Measurements from ENCODE around the gene ANXA7. TPM values are rescaled to one million over a fixed set of nuclear protein-coding genes. Genes with fewer than 3 reads are reported as not detected.
"Not testable (repeated sequence)": the region's sequence is repeated elsewhere in the genome, so short reads cannot be mapped to it uniquely, and the experiment has no call there.

The ANXA7 gene
- total and polyA plus RNA-seq, 10 of the 15 experiments (the other 5 are each of a cell fraction or from before 2014, with no cell fraction given): 70.6 to 184 (median 113) TPM

GRCh38 chr10:73332379-73332778, 81.5 kb downstream of the ANXA7 start (continued):
- no peak for TF ChIP-seq NR2C2 (IDR thresholded peaks at IDR 0.05; ENCODE audit: borderline replicate concordance, control insufficient read depth, insufficient read length, low read depth)

GRCh38 chr10:73328523-73328922, 85.3 kb downstream of the ANXA7 start:
- DNase-seq (ENCODE audit: low read depth, low spot score); H4K20me1 ChIP-seq (ENCODE audit: control insufficient read depth, insufficient read depth); H3K27me3 ChIP-seq (replicated peaks in 1 of 2; ENCODE audit: control insufficient read depth in 2 of 2, insufficient read depth in 2 of 2, low read length in 1 of 2); POLR2A ChIA-PET; H3K4me3 ChIP-seq; intact Hi-C loops (cut with micrococcal nuclease; ENCODE audit: unreplicated experiment); RAD21 ChIA-PET (ENCODE audit: unreplicated experiment); H3K9ac ChIP-seq (ENCODE audit: control insufficient read depth, insufficient read depth, low read length); BruUV-seq (replicated peaks); in situ Hi-C loops (cut with MboI); SMC1A ChIA-PET (ENCODE audit: uncharacterized antibody, unreplicated experiment); H3K27ac ChIP-seq (ENCODE audit: control insufficient read depth, insufficient read depth); H3K79me2 ChIP-seq (ENCODE audit: control insufficient read depth, insufficient read depth, low read length); H3K9me3 ChIP-seq (replicated peaks; ENCODE audit: control insufficient read depth, insufficient read depth, low read length); H2AFZ ChIP-seq (ENCODE audit: control insufficient read depth, low read depth, low read length); ATAC-seq; H3K36me3 ChIP-seq (ENCODE audit: control insufficient read depth in 2 of 2, insufficient read depth in 2 of 2, low read length in 1 of 2); H3K4me2 ChIP-seq (ENCODE audit: control insufficient read depth, insufficient read depth); H3K4me1 ChIP-seq (ENCODE audit: control insufficient read depth, insufficient read depth, low read length); FAIRE-seq; CTCF ChIA-PET: not testable (repeated sequence)
- WGBS (ENCODE audit: insufficient coverage, insufficient replicate concordance, low lambda C conversion rate, missing lambda C conversion rate): no CpG with 5 or more reads among the region's 1 CpG

- H3K9ac ChIP-seq (ENCODE audit: control insufficient read depth, insufficient read depth, low read length); FAIRE-seq; DNase-seq (ENCODE audit: low read depth, low spot score); intact Hi-C loops (cut with micrococcal nuclease; ENCODE audit: unreplicated experiment); H2AFZ ChIP-seq (ENCODE audit: control insufficient read depth, low read depth, low read length); ATAC-seq; H3K4me3 ChIP-seq; H3K79me2 ChIP-seq (ENCODE audit: control insufficient read depth, insufficient read depth, low read length); H3K27ac ChIP-seq (ENCODE audit: control insufficient read depth, insufficient read depth); H3K4me1 ChIP-seq (ENCODE audit: control insufficient read depth, insufficient read depth, low read length); H4K20me1 ChIP-seq (ENCODE audit: control insufficient read depth, insufficient read depth); H3K4me2 ChIP-seq (ENCODE audit: control insufficient read depth, insufficient read depth); BruUV-seq (replicated peaks); H3K27me3 ChIP-seq (replicated peaks in 1 of 2; ENCODE audit: control insufficient read depth in 2 of 2, insufficient read depth in 2 of 2, low read length in 1 of 2); H3K9me3 ChIP-seq (replicated peaks; ENCODE audit: control insufficient read depth, insufficient read depth, low read length); CTCF ChIA-PET; RAD21 ChIA-PET (ENCODE audit: unreplicated experiment); SMC1A ChIA-PET (ENCODE audit: uncharacterized antibody, unreplicated experiment); in situ Hi-C loops (cut with MboI); H3K36me3 ChIP-seq (ENCODE audit: control insufficient read depth in 2 of 2, insufficient read depth in 2 of 2, low read length in 1 of 2); POLR2A ChIA-PET: not testable (repeated sequence)
- WGBS (ENCODE audit: insufficient coverage, insufficient replicate concordance, low lambda C conversion rate, missing lambda C conversion rate): 0% methylated on average over 1 of the region's 4 CpGs
Measured at GRCh38 chr10:73325290-73325689, 88.6 kb downstream of the ANXA7 start.

Small RNAs within 50 kb of the gene (small RNA-seq; reads per million reads assigned to genes)
- not detected for gene RF00019

Other genes starting within 250 kb of the ANXA7 start
Only the 7 nearest of the 10 such genes appear.
- 50.2 and 51.5 TPM in 2 replicates for gene DNAJC9, start 166.8 kb downstream of the ANXA7 start, total RNA-seq (2014; rRNA removed)
- 46.3 and 51.2 TPM in 2 replicates for gene DNAJC9, start 166.8 kb downstream of the ANXA7 start, total RNA-seq (2014; rRNA removed; fragmentation: Illumina TruSeq; extraction: Trizol)
- gene DNAJC9, start 166.8 kb downstream of the ANXA7 start, total RNA-seq (2021): 38.4 and 41.6 TPM in 2 replicates
- gene DNAJC9, start 166.8 kb downstream of the ANXA7 start, polyA plus RNA-seq (2011; rRNA removed): 33.6 and 40.6 TPM in 2 replicates
- gene DNAJC9, start 166.8 kb downstream of the ANXA7 start, polyA plus RNA-seq (2014; fragmentation: Illumina TruSeq; extraction: Trizol): 42.0 and 43.6 TPM in 2 replicates
- gene DNAJC9, start 166.8 kb downstream of the ANXA7 start, polyA plus RNA-seq (2014; fragmentation: Nextera tagmentation; extraction: Ambion mirVana): 10 to 100 TPM; 15.0 to 16.0 TPM
- 35.7 and 38.2 TPM in 2 replicates for gene DNAJC9, start 166.8 kb downstream of the ANXA7 start, polyA plus RNA-seq (2014; rRNA removed)
- 10 to 100 TPM; 71.9 to 72.9 TPM for gene DNAJC9, start 166.8 kb downstream of the ANXA7 start, polyA plus RNA-seq (2016; fragmentation: Nextera tagmentation; extraction: Ambion mirVana)
- gene MRPS16, start 161.4 kb downstream of the ANXA7 start, total RNA-seq (2014; rRNA removed): 107 and 111 TPM in 2 replicates
- 87.6 and 93.9 TPM in 2 replicates for gene MRPS16, start 161.4 kb downstream of the ANXA7 start, total RNA-seq (2014; rRNA removed; fragmentation: Illumina TruSeq; extraction: Trizol)
- 160 and 170 TPM in 2 replicates for gene MRPS16, start 161.4 kb downstream of the ANXA7 start, total RNA-seq (2021)
- gene MRPS16, start 161.4 kb downstream of the ANXA7 start, polyA plus RNA-seq (2011; rRNA removed): 86.2 and 86.9 TPM in 2 replicates
- gene MRPS16, start 161.4 kb downstream of the ANXA7 start, polyA plus RNA-seq (2014; fragmentation: Illumina TruSeq; extraction: Trizol): 69.4 and 75.3 TPM in 2 replicates
- gene MRPS16, start 161.4 kb downstream of the ANXA7 start, polyA plus RNA-seq (2014; fragmentation: Nextera tagmentation; extraction: Ambion mirVana): 10 to 100 TPM; 43.4 to 98.5 TPM
- gene MRPS16, start 161.4 kb downstream of the ANXA7 start, polyA plus RNA-seq (2014; rRNA removed): 122 and 133 TPM in 2 replicates
- gene MRPS16, start 161.4 kb downstream of the ANXA7 start, polyA plus RNA-seq (2016; fragmentation: Nextera tagmentation; extraction: Ambion mirVana): 100 to 1,000 TPM; 269 to 285 TPM
- gene CFAP70, start 55.2 kb downstream of the ANXA7 start, total RNA-seq (2014; rRNA removed): 0.34 and 0.38 TPM in 2 replicates
- 0.36 and 0.46 TPM in 2 replicates for gene CFAP70, start 55.2 kb downstream of the ANXA7 start, total RNA-seq (2014; rRNA removed; fragmentation: Illumina TruSeq; extraction: Trizol)
- 0.51 and 0.58 TPM in 2 replicates for gene CFAP70, start 55.2 kb downstream of the ANXA7 start, total RNA-seq (2021)
- gene CFAP70, start 55.2 kb downstream of the ANXA7 start, polyA plus RNA-seq (2011; rRNA removed): 0.72 TPM in 2 replicates
- 0.44 and 0.57 TPM in 2 replicates for gene CFAP70, start 55.2 kb downstream of the ANXA7 start, polyA plus RNA-seq (2014; fragmentation: Illumina TruSeq; extraction: Trizol)
- gene CFAP70, start 55.2 kb downstream of the ANXA7 start, polyA plus RNA-seq (2014; fragmentation: Nextera tagmentation; extraction: Ambion mirVana): under 1 TPM; 0.21 to 0.46 TPM
- gene CFAP70, start 55.2 kb downstream of the ANXA7 start, polyA plus RNA-seq (2014; rRNA removed): 0.58 and 1.1 TPM in 2 replicates
- under 1 TPM; 0.32 to 0.37 TPM for gene CFAP70, start 55.2 kb downstream of the ANXA7 start, polyA plus RNA-seq (2016; fragmentation: Nextera tagmentation; extraction: Ambion mirVana)
- 1.6 and 2.1 TPM in 2 replicates for gene MSS51, start 19.5 kb upstream of the ANXA7 start, total RNA-seq (2014; rRNA removed)
- gene MSS51, start 19.5 kb upstream of the ANXA7 start, total RNA-seq (2014; rRNA removed; fragmentation: Illumina TruSeq; extraction: Trizol): 1.8 and 2.0 TPM in 2 replicates
- 1.2 and 1.5 TPM in 2 replicates for gene MSS51, start 19.5 kb upstream of the ANXA7 start, total RNA-seq (2021)
- 2.1 and 3.2 TPM in 2 replicates for gene MSS51, start 19.5 kb upstream of the ANXA7 start, polyA plus RNA-seq (2011; rRNA removed)
- 1.5 TPM in 2 replicates for gene MSS51, start 19.5 kb upstream of the ANXA7 start, polyA plus RNA-seq (2014; fragmentation: Illumina TruSeq; extraction: Trizol)
- under 1 TPM; 0.39 to 0.84 TPM for gene MSS51, start 19.5 kb upstream of the ANXA7 start, polyA plus RNA-seq (2014; fragmentation: Nextera tagmentation; extraction: Ambion mirVana)
- gene MSS51, start 19.5 kb upstream of the ANXA7 start, polyA plus RNA-seq (2014; rRNA removed): 1.9 and 2.5 TPM in 2 replicates
- under 1 TPM; 0.06 to 0.59 TPM for gene MSS51, start 19.5 kb upstream of the ANXA7 start, polyA plus RNA-seq (2016; fragmentation: Nextera tagmentation; extraction: Ambion mirVana)
- 18.9 and 21.5 TPM in 2 replicates for gene PPP3CB, start 82.0 kb upstream of the ANXA7 start, total RNA-seq (2014; rRNA removed)
- gene PPP3CB, start 82.0 kb upstream of the ANXA7 start, total RNA-seq (2014; rRNA removed; fragmentation: Illumina TruSeq; extraction: Trizol): 26.3 and 28.2 TPM in 2 replicates
- gene PPP3CB, start 82.0 kb upstream of the ANXA7 start, total RNA-seq (2021): 42.0 and 43.0 TPM in 2 replicates
- 17.8 and 24.6 TPM in 2 replicates for gene PPP3CB, start 82.0 kb upstream of the ANXA7 start, polyA plus RNA-seq (2011; rRNA removed)
- gene PPP3CB, start 82.0 kb upstream of the ANXA7 start, polyA plus RNA-seq (2014; fragmentation: Illumina TruSeq; extraction: Trizol): 46.4 and 60.6 TPM in 2 replicates
- 10 to 100 TPM; 13.9 to 19.7 TPM for gene PPP3CB, start 82.0 kb upstream of the ANXA7 start, polyA plus RNA-seq (2014; fragmentation: Nextera tagmentation; extraction: Ambion mirVana)
- gene PPP3CB, start 82.0 kb upstream of the ANXA7 start, polyA plus RNA-seq (2014; rRNA removed): 20.8 and 24.9 TPM in 2 replicates
- gene PPP3CB, start 82.0 kb upstream of the ANXA7 start, polyA plus RNA-seq (2016; fragmentation: Nextera tagmentation; extraction: Ambion mirVana): 10 to 100 TPM; 11.4 to 15.4 TPM
- gene USP54, start 177.3 kb upstream of the ANXA7 start, total RNA-seq (2014; rRNA removed): 4.1 and 5.7 TPM in 2 replicates
- gene USP54, start 177.3 kb upstream of the ANXA7 start, total RNA-seq (2014; rRNA removed; fragmentation: Illumina TruSeq; extraction: Trizol): 4.9 and 5.4 TPM in 2 replicates
- gene USP54, start 177.3 kb upstream of the ANXA7 start, total RNA-seq (2021): 7.0 and 9.5 TPM in 2 replicates
- 10.3 and 10.5 TPM in 2 replicates for gene USP54, start 177.3 kb upstream of the ANXA7 start, polyA plus RNA-seq (2011; rRNA removed)
- 5.6 and 8.8 TPM in 2 replicates for gene USP54, start 177.3 kb upstream of the ANXA7 start, polyA plus RNA-seq (2014; fragmentation: Illumina TruSeq; extraction: Trizol)
- 1 to 10 TPM in 1 of 2 experiments, under 1 TPM in 1; 0.93 to 1.7 TPM for gene USP54, start 177.3 kb upstream of the ANXA7 start, polyA plus RNA-seq (2014; fragmentation: Nextera tagmentation; extraction: Ambion mirVana)
- gene USP54, start 177.3 kb upstream of the ANXA7 start, polyA plus RNA-seq (2014; rRNA removed): 3.9 and 4.7 TPM in 2 replicates
- 1 to 10 TPM; 3.9 to 6.3 TPM for gene USP54, start 177.3 kb upstream of the ANXA7 start, polyA plus RNA-seq (2016; fragmentation: Nextera tagmentation; extraction: Ambion mirVana)
- 0.54 and 0.56 TPM in 2 replicates for gene MYOZ1, start 227.4 kb upstream of the ANXA7 start, total RNA-seq (2014; rRNA removed)
- gene MYOZ1, start 227.4 kb upstream of the ANXA7 start, total RNA-seq (2014; rRNA removed; fragmentation: Illumina TruSeq; extraction: Trizol): 0.58 and 0.78 TPM in 2 replicates
- 0.66 and 0.67 TPM in 2 replicates for gene MYOZ1, start 227.4 kb upstream of the ANXA7 start, total RNA-seq (2021)
- gene MYOZ1, start 227.4 kb upstream of the ANXA7 start, polyA plus RNA-seq (2011; rRNA removed): 0.05 and 0.07 TPM in 2 replicates
- 0.46 and 0.78 TPM in 2 replicates for gene MYOZ1, start 227.4 kb upstream of the ANXA7 start, polyA plus RNA-seq (2014; fragmentation: Illumina TruSeq; extraction: Trizol)
- under 1 TPM; 0.11 to 0.35 TPM for gene MYOZ1, start 227.4 kb upstream of the ANXA7 start, polyA plus RNA-seq (2014; fragmentation: Nextera tagmentation; extraction: Ambion mirVana)
- 0.95 and 1.5 TPM in 2 replicates for gene MYOZ1, start 227.4 kb upstream of the ANXA7 start, polyA plus RNA-seq (2014; rRNA removed)
- gene MYOZ1, start 227.4 kb upstream of the ANXA7 start, polyA plus RNA-seq (2016; fragmentation: Nextera tagmentation; extraction: Ambion mirVana): 1 to 10 TPM; 1.3 to 2.0 TPM